Glomerular visceral epithelial cell (primary cell): Measurements from ENCODE around the gene KLHDC7B.
"Not testable (repeated sequence)": the region's sequence is repeated elsewhere in the genome, so short reads cannot be mapped to it uniquely, and the experiment has no call there.

ENCODE experiments used
- DNase-seq: peaks from one replicate; pipeline ENCODE4 v3.0.0-alpha.2; 2016; ENCODE audit errors: extremely low spot score

The KLHDC7B gene

DNA sequence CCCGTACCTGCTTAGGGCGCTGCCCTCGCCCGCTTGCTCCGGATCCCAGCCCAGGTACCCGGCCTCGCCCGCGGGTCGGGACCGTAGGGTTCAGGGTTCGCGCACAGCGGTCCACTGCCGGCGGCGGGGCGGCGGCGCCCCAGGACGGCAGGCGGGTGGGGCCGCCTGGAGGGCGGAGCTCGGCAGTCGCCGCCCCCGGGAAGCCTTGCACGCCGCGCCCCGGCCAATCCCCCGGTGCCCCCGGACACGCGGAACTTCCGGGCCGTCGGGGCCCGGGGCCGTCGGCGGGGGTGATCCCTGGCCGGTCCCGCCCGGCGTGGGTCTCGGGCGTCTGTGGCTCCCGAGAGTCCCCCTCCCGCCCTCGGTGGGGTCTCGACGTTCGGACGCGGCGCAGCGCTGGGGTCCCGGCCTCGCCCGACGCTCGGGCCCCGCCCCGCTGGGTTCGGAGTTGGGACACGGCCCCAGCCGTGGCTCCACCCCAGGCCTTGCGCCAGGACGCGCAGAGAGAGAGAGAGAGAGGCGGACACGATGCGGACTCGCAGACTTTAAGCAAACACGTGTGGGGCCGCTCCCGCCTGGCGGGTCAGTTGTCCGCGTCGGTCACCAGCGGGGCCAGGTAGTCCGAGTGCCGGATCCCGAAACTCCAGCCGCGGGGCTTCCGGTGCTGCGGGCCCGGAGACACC, 15.7 kb upstream of the KLHDC7B start, which contains the start of gene TYMP:
TSS of gene TYMP (minus strand) at position 116 of the 683 bp plus-strand sequence. CDS start 303 bp downstream, outside the sequence.
- DNase-seq: peak; percentile 36

DNA sequence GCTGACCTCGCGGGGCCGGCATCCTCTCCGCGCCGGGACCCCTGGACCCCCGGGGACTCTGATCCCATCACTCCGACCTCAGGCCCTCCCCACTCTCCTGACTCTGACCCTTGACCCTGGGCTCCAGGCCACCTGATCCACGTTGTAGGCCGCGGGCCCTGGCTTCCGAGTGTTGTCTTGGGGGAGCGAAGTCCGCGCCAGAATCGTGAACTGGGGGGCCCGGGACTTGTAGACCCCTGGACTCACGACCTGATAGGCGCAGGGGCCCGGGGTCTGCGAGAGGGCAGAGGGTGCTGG, 15.2 kb upstream of the KLHDC7B start:
- no peak for DNase-seq

DNA sequence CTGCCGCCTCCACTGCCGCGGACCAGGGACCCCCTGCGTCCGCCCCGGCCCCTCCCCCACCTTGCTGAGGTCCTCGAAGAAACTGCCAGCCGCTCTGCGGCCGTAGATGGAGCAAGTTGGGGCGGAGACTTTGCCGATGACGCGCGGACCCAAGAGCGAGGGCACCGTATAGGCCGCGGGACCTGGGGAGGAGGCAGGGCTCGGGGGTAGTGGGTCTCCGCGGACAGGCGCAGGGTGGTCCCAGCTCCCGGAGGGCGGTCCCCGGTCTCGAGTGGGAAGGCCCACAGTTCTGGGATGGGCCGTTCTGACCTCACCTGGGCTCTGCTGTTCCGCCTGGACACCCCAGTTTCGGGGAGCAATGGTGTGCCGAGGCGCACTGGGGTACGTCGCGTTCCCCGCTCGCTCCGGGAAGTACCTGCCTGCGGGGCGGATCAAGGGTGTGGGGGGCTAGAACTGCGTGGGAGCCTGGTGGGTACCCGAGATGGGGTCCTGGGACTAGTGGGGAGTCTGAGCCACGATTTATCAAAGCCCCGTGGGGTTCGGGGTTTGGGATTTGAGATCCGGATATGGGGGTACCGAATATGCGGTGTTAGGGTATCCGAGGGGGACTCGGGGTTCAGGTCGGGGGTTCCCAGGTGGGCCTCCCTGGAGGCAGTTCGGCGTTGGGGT, 14.7 kb upstream of the KLHDC7B start:
- DNase-seq: no peak

DNA sequence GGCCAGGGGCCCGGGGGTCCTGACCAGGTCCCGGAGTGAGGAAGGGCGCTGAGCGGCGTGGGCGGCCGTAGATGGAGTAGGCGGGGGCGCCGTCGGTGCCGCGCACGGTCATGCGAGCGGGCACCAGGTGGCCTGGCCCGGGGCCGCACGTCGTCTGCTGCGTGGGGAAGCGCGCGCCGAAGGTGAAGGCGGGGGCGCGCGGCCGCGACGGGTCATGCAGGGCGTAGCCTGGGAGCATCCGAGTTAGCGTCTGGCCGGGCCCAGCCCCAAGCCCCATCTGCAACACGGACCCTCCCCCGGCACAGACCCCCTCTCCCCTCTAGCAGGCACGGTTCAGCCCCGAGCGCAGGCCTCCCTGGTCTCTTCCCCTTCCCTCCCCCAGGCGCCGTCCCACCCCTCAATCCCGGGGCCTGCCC, 14.1 kb upstream of the KLHDC7B start:
- no peak for DNase-seq

DNA sequence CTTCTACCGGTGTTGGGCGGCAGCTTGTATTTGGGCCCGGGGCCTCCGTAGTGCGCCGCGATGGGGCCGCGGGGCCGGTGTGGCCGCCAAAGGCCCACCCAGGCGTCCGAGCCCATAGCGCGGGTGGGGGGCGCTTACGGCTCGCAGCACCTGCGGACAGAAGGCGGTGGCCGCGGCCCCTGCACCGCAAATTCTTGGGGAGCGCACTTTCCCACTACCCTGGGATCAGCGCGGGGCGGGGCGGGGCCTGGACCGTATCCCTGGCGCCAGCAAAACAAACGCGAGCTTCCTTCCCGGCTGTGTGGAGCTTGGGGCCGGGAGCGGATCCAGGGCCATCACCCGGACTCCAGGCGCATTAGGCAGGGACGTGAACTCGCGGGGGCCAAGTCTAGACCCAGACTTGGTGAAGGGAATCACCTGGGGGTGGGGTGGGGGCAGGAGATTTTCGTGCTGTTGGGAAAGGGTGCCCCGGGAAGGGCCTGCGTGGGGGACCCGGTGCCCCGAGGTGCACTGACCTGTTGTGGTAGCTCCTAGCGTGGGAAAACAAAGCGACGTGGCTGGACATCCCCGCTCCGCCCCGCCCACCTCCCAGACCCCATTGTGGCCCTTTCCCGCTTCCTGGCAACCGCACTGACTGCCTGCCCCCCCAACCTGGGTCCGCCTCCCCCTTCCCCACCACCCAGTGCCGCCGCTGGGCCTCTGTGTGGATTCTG, 13.6 kb upstream of the KLHDC7B start:
- peak; percentile 41 for DNase-seq

DNA sequence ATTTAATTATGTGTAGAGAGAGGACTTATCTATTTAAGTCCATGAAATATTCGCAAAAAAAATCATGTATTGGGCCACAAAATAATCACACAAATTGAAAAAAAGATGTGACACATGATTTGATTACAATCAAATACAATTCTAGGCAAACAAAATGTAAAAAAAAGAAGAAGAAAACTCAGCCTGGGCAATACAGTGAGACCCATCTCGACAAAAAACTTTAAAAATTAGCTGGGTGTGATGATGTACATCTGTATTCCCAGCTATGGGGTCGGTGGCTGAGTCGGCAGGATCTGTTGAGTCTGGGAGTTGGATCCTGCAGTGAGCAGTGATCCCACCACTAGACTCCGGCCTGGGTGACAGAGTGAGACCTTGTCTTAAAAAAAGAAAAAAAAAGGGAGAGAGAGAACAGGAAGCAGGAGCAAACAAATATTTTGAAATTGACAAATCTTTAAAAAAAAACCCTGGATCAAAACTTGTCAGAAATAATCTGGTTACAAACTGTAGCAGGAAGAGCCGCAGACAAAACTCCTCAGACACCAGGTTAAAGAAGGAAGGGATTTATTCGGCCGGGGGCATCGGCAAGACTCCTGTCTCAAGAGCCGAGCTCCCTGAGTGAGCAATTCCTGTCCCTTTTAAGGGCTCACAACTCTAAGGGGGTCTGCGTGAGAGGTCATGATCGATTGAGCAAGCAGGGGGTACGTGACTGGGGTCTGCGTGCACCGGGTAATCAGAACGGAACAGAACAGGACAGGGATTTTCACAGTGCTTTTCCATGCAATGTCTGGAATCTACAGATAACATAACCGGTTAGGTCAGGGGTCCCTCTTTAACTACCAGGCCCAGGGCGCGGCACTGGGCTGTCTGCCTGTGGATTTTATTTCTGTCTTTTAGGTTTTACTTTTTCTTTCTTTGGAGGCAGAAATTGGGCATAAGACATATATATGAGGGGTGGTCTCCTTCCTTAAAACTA, 12.6 kb upstream of the KLHDC7B start:
- DNase-seq: no peak

DNA sequence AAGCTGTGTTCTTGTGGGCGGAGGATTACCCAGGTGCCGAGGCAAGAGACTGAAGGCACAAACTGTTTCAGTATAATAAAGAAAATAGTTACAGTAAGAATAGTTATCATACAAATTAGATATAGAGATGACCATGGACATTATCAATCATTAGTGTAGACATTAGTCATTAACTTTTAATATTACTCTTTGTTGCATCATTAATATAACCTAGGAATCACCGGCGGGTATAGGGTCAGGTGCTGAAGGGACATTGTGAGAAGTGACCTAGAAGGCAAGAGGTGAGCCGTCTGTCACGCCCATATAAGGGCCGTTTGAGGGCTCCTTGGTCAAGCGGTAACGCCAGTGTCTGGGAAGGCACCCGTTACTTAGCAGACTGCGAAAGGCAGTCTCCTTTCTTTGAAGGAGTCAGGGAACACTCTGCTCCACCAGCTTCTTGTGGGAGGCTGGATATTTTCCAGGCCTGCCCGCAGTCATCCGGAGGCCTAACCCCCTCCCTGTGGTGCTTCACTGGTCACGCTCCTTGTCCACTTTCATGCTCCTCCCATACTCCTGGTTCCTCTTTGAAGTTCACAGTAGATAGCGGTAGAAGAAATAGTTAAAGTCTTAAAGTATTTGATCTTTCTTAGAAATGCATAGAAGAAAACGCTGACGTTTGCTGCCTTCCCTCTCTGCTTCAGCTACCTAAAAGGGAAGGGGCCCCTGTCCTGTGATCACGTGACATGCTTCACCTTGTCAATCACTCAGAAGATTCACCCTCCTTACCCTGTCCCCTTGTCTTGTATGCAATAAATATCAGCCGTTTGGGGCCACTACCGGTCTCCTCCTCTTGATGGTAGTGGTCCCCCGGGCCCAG, 11.6 kb upstream of the KLHDC7B start:
- peak; percentile 70 for DNase-seq

DNA sequence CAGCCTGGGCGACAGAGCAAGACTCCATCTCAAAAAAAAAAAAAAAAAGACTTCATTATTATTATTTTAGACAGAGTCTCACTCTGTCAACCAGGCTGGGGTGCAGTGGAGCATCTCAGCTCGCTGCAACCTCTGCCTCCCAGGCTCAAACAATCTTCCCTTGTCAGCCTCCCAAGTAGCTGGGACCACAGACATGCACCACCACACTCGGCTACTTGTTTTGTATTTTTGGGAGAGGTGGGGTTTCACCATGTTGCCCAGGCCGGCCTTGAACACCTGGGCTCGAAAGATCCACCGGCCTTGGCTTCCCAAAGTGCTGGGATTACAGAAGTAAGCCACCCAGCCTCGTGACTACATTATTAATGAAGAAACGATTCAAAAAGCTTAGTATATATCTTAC, 10.6 kb upstream of the KLHDC7B start:
- DNase-seq: no peak

DNA sequence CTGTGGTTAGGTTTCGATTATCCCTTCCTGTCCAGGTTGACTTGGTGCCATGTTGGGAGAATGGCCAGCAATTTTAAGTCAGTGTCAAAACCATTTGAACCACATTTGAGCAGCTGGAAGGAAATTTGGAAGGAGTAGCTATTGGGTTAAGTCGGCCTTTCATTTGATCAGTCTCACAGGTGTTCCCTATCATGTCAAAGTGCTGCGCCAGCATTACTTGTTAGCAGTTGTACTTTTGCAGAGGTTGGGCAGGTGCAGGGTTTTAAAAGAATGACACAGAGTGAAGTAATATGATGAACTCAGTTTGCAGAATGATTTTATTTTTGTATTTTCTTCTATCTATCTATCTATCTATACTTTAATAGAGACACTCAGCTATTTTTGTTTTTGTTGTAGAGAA, 9.5 kb upstream of the KLHDC7B start:
- no peak for DNase-seq

DNA sequence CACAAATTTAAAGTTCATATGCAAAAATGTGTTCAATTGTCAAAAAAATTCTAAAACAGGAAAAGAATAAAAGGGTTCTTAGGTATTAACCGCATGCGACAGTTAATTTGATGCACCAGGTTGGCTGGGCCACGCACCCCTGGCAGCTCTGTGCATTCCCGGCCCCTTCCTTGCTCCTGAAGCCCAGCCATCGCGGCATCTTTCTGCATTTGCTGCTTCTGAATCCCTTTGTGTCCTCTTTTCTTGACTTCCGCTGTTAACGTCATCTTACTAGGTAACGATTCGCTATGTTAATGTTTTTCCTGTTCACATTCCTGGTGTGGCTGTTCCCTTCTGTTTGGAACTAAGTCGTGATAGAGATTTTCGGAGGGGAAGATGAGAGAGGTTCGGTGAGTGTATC, 7.9 kb upstream of the KLHDC7B start:
- DNase-seq: no peak

DNA sequence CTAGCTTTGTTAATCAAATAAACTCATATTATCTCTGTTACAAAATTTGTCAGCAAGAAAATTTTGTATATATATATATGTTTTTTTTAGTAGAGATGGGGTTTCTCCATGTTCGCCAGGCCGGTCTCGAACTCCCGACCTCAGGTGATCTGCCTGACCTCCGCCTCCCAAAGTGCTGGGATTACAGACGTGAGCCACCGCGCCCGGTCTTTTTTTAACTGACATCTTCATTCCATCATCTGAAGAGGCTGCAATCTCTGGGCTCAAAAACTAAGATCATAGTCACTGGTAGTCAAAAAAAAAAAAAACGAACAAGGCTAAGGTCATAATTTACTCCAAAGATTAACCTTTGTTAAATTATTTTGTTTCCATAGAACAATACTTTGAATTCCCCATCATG, 5.3 kb upstream of the KLHDC7B start:
- DNase-seq: no peak

DNA sequence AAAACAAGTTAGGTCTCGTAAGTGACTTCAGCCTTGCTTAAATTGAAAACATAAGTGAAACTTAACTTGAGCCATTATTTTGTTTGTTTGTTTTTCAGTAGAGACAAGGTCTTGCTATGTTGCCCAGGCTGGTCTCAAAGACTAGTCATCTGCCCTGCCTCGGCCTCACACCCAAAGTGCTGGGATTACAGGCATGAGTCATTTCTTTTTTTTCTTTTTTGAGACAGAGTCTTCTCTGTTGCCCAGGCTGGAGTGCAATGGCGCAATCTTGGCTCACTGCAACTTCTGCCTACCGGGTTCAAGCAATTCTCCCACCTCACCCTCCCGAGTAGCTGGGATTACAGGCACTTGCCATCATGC, 4.1 kb upstream of the KLHDC7B start:
- not testable (repeated sequence) for DNase-seq

DNA sequence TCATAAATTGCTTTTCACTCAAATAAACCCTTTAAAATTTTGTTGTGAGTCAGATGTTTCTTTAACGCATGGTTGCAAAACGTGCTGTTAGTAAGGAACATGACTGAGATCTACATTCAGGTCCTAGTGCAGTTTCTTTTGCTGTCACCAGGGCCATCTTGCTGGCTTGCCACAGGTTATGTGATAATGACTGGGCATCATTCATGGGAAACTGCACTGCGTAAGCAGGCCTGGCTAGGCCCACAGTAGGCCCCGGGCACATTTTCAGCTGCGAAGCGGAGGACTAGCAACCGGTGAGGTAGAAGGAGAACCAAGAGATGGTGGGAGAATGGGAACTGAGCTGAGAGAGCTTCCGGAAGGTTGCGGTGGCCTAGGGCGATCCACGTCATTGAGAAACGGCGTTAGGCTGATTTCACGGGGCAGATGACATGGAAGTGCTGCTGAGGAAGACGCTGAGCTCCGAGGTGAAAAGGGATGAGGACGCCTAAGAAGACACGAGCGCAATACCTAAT, 3.2 kb upstream of the KLHDC7B start:
- DNase-seq: no peak

DNA sequence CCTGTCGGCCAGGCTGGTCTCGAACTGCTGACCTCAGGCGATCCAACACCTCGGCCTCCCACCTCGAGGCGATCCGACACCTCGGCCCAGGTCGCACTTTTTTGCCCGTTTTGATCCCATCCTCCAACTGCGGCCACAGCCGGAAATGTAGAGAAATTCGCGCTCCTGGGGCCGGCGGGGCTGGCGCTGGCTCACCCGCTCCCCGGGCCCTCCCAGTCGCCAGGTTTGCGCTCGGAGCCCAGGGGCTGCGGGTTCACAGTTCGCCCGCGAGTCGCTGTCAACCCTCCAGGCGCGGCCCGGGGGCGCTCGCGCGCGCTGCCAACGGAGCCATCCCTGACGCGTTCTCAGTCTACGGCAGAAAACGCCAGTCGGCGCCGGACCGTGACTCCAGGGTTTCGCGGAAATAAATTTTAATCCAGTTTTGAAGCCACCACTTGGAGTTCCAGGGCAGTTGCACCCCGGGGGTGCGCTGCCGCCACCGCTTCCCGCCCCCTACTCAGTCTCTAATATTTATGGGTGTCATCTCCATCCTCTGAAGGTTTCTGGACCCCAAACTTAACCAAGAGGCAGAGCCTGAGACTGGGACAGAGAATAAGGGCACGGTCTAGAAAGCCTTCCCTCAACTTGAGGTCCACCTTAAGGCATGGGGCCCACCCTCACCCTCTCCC, 1.5 kb upstream of the KLHDC7B start:
- DNase-seq: no peak

DNA sequence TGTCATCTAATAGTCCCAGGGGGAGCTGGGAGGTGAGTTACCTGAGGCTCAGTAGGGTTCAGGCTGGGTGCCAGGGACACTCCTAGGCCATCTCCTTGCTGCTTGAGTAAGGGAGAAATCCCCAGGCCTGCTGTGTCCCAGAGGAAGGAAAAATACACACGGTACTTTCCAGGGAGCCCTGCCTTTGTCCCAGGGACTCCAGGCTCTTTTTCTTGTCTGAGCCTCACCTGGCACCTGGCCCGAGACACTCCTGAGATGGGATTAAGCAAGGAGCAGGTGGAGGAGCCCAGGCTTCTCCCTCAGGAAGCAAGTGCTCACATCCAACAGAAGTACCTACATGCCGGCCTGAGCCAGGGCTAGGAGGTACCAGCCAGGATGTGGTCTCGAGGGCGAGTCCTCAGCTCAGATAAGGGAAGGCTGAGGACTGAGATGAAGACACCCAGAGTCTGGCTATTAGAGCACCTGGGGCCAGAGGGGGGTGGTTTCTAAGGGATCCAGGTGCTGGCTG, 899 bp upstream of the KLHDC7B start:
- DNase-seq: no peak

DNA sequence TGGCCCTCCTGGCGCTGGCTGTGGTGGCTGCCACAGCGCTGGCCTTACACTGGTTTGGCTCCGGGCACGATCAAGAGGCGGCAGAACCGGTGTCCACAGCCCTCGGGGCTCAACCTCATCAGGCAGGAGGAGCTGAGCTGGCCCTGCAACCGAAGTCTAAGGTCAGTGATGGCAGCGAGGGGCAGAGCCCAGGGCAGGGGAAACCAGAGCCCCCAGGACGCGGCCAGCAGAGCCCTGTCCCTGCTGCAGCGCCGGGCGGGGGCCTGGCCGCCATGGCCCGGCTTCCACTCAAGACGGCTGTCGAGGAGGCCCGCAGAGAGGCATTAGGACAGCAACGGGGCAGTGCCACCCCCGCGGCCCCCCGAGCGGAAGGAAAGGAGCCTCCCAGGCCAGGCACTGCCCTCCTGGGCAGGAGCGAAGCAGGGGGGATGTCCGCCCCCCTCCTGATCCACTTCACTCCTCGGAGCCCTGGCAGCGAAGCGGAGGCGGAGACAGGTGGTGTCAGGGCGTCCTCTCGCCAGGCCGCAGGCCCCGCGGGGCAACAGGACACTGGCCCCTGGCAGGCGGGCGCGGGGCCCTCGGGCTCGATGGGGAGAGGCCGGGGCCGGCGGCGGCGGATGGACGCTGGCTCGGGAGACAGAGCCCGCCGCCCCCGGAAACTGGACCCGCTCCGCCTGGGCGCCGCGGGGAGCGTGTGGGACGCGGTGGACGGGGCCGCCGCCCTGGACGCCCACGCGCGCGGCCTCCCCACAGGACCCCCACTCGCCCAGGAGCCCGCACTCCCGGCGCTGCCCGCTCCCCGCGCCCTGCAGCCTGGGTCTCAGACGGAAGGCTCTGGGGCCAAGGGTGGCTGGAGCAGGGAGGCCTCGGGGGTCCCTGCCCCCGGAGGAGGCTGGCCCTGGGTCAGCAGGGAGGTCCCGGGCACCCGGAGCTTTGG, 895 bp downstream of the KLHDC7B start:
- DNase-seq: no peak

DNA sequence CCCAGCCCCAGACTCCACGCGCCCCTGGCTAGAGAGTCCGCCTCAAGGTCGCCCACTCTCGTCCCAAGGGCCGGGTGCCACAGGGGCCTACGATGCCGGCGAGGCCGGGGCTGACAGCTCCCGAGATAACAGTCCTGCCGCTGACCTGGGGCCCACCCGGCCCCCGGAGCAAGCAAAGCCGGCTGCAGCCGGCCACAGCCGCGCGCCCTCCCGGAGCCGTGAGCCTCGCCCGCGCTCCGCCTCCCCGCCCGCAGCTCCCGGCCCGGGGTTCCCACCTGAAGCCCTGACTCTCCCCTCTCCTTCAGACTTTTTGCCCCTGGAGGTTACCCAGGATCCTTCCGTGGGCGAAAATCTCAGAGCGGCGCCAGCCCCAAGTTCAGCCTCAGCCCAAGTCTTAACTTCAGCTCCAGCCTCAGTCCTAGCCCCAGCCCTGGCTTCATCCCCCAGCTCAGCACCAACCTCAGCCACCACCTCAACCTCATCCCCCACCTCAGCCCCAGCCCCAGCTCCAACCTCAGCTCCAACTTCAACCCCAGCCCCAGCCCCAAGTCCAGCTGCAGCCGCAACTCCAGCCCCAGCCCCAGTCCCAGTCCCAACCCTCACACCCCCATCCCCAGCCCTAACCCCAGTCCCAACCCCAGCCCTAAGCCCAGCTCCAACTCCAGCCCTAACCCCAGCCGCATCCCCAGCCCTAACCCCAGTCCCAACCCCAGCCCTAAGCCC, 1.7 kb downstream of the KLHDC7B start:
- no peak for DNase-seq
